Left ventricle myocardium inferior (tissue), 1 donor: ENCODE results near the gene RNPEPL1. TPM values are rescaled to one million over a fixed set of nuclear protein-coding genes. Genes with fewer than 3 reads are reported as not detected.

Source experiments
- DNase-seq: peaks from one replicate; pipeline ENCODE4 v3.0.0-alpha.2; 2020
- H3K27ac ChIP-seq: fragments of 200-600 bp; replicated peaks from 2 replicates; pipeline ENCODE4 v1.8.0; 2021
- H3K27me3 ChIP-seq: fragments of 200-600 bp; 2 replicates; pipeline ENCODE4 v1.8.0; 2021; ENCODE audit warnings: low read depth
- H3K36me3 ChIP-seq: fragments of 200-600 bp; 2 replicates; pipeline ENCODE4 v1.8.0; 2021
- H3K4me1 ChIP-seq: fragments of 200-600 bp; 2 replicates; pipeline ENCODE4 v1.8.0; 2021
- H3K4me3 ChIP-seq: fragments of 200-600 bp; 2 replicates; pipeline ENCODE4 v1.8.0; 2021; ENCODE audit warnings: mild to moderate bottlenecking, moderate library complexity
- H3K9me3 ChIP-seq: fragments of 200-600 bp; replicated peaks from 2 replicates; pipeline ENCODE4 v1.8.0; 2021
- intact Hi-C: fragments of 100-400 bp; cut with micrococcal nuclease; formaldehyde crosslinking; loops from one replicate; pipeline ENCODE4 v1.11.0; 2022
- long read RNA-seq: library from polyadenylated mRNA; unstranded; transcript quantifications from one replicate; pipeline ENCODE4 v2.0.0, GENCODE V29; 2021
- total RNA-seq: library from RNA; stranded (reverse); fragmentation: NEBNext Ultra II Directional; extraction: Animal tissue kit (Norgen Biotek cat#: 25700); gene quantifications from one replicate; pipeline ENCODE4 v1.2.1, GENCODE V29; 2021
- TF ChIP-seq, protein P1 (sequence below): fragments of 200-600 bp; IDR thresholded peaks from 2 replicates; pipeline ENCODE4 v1.8.0; 2021; ENCODE audit warnings: antibody characterized with exemption, mild to moderate bottlenecking, borderline replicate concordance
- donor health status: DM: no; HTN: yes; CAD: no; lungs with severe emphysema.

Gene RNPEPL1, protein sequence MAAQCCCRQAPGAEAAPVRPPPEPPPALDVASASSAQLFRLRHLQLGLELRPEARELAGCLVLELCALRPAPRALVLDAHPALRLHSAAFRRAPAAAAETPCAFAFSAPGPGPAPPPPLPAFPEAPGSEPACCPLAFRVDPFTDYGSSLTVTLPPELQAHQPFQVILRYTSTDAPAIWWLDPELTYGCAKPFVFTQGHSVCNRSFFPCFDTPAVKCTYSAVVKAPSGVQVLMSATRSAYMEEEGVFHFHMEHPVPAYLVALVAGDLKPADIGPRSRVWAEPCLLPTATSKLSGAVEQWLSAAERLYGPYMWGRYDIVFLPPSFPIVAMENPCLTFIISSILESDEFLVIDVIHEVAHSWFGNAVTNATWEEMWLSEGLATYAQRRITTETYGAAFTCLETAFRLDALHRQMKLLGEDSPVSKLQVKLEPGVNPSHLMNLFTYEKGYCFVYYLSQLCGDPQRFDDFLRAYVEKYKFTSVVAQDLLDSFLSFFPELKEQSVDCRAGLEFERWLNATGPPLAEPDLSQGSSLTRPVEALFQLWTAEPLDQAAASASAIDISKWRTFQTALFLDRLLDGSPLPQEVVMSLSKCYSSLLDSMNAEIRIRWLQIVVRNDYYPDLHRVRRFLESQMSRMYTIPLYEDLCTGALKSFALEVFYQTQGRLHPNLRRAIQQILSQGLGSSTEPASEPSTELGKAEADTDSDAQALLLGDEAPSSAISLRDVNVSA
- 80.1 TPM for total RNA-seq
- long read RNA-seq, full-length matches to known transcripts = 214 of 357 reads
- long read RNA-seq, partial matches to known transcripts = 43 of 357 reads
- long read RNA-seq, other reads (novel, unspliced or antisense) = 100 of 357 reads

DNA sequence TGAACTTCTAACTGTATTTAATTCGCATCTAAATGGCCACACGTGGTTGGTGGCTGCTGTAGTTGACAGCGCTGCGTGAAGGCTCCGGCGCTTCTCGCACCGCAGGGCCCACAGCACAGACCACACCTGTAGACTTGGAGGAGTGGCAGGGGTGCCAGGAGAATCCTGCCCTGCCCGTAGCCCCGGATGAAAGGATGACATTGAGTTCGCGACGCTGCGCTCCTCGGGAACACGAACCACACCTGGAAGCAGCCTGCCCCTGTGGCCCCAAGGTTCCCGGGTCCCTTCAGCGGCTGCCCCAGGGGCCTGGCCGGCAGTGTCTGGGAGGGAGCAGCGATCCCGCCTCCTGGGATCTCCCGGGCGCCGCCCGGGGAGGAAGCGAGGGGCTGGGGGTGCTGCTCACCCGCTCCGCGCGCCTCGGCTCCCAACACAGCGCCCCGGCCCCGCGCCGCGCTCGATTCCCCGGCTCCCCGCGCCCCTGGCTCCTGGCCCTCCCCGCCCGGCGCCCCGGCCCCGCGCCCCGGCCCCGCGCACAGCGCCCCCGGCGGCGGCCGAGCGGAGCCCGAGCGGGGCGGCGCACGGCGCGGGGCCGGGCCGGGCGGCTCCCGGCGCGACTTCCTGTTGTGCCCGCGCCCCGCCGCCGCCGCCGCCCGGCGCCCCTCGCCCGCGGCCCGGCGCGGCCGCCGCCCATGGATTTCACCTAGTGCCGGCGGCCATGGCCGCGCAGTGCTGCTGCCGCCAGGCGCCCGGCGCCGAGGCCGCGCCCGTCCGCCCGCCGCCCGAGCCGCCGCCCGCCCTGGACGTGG is at the start of gene RNPEPL1:
RNPEPL1 (plus strand) TSS at position 613 of the 806 bp plus-strand sequence; CDS start at position 716, 103 bp downstream.
- no peaks in the 10 kb centered on the region for H3K9me3 ChIP-seq
- H3K36me3 ChIP-seq = peaks cover 5% of the 10 kb centered on the region
- peak within 1 kb of the TSS; percentile 96 for H3K27ac ChIP-seq
- H3K4me3 ChIP-seq = peak within 1 kb of the TSS; percentile 92
- H3K27me3 ChIP-seq = no peaks in the 10 kb centered on the region
- TF ChIP-seq, protein P1, sequence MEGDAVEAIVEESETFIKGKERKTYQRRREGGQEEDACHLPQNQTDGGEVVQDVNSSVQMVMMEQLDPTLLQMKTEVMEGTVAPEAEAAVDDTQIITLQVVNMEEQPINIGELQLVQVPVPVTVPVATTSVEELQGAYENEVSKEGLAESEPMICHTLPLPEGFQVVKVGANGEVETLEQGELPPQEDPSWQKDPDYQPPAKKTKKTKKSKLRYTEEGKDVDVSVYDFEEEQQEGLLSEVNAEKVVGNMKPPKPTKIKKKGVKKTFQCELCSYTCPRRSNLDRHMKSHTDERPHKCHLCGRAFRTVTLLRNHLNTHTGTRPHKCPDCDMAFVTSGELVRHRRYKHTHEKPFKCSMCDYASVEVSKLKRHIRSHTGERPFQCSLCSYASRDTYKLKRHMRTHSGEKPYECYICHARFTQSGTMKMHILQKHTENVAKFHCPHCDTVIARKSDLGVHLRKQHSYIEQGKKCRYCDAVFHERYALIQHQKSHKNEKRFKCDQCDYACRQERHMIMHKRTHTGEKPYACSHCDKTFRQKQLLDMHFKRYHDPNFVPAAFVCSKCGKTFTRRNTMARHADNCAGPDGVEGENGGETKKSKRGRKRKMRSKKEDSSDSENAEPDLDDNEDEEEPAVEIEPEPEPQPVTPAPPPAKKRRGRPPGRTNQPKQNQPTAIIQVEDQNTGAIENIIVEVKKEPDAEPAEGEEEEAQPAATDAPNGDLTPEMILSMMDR = no peak
- DNase-seq = peak; percentile 54
- intact Hi-C loops = no loop called here
- H3K4me1 ChIP-seq = peaks cover 56% of the 10 kb centered on the region

DNA sequence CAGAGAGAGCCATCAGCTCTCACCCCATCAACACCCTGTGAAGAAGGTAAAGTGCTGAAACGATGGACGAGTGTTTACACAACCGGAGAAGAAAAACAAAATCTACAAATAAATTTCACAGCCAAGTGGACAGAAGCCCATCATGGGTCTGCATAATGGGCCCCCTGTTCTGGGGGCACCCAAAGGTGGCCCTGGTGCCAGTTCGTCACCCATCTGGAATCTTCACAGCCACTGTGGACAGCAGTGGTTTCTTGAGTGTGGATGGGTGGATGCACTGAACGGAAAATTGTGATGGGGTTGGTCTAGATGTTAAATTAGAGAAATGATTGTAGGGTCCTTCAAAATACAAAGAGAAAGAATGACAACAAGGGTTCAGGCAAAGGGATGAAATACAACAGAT is 49.3 kb upstream of the RNPEPL1 start:
- TF ChIP-seq, protein P1 = no peak
- intact Hi-C loops = no loop called here
- peaks cover 5% of the 10 kb centered on the region for H3K9me3 ChIP-seq
- H3K4me1 ChIP-seq = peaks cover 16% of the 10 kb centered on the region
- H3K27ac ChIP-seq = no peak overlapping the region
- H3K27me3 ChIP-seq = peaks cover 26% of the 10 kb centered on the region
- no peak overlapping the region for H3K4me3 ChIP-seq
- DNase-seq = no peak
- H3K36me3 ChIP-seq = peaks cover 23% of the 10 kb centered on the region

DNA sequence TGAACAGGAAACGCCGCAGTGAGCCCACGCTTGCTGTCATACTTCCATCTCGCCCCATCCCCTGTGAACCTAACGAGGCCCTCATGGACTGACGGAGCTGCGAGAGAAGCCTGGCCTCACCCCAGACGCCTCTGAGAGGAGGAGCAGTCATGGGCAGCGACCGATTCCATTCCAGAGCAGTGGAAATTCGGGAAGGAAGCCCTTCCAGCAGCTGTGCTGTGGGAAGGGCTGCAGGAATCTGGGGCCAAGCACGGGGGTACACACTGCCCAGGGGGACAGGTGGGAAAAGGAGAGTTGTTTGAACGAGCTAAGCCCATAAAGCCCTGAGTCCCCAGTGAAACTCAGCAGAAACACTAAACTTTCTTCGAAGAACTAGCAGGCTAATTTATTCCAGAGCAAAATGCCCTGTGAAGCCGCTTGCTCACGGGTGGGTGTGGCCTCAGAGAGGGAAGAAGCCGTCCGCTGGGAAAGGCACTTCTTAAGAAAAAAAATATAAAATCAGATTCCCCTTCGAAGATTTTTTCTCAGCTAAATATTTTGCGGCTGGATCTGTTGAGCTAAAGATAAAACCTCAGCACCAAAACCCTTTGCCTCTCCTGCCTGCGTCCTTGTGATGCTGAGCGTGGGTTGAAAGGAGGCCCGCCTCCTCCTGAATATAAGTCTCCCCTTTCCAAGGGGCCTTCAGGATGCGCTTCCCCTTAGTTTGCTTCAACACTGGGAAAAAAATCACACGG is 48.7 kb upstream of the RNPEPL1 start:
- Histone ChIP-seq H3K27me3 (peaks cover 26% of the 10 kb centered on the region), H3K36me3 (peaks cover 29% of the 10 kb centered on the region), H3K4me1 (peaks cover 14% of the 10 kb centered on the region), H3K9me3 (peaks cover 5% of the 10 kb centered on the region), H3K4me3 (peak overlapping the region; percentile 40), H3K27ac (no peak overlapping the region)
- TF ChIP-seq, protein P1 = no peak
- intact Hi-C loops = no loop called here
- no peak for DNase-seq

DNA sequence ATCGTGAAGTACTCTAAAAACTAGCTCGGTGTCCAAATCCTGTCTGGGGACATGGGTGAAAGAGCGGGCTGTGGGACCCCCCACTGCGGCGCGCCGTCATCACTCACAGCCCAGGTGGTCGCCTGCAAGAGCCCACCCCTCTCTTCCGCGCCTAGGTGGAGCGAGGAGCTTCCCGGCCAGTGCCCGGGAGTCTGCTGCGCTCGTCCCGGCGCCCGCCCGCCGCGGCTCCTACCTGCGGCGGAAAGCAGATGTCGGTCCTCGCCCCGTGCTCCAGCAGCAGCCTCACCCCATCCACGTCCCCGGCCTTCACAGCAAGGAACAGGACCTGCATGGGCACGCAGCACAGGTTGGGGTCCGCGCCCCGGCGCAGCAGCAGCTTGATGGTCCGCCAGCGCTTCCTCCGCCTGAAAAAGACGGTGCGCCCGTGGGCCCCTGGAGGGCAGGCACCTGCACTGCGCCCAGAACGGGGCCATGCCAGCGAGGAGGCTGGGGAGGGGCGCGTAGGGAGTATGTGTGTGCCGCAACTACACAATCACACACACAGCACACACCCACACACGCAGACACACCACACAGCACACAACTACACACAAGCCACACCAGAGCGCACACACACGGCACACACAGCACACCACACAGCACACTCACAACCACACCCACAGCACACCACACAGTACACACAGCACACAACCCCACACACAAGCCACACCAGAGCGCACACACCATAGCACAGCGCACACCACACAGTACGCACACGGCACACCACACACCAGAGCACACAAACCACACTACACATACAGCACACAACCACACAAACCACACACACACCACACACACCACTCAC is 47.9 kb upstream of the RNPEPL1 start:
- Histone ChIP-seq H3K4me1 (peaks cover 14% of the 10 kb centered on the region), H3K27ac (no peak overlapping the region), H3K9me3 (peaks cover 5% of the 10 kb centered on the region), H3K4me3 (no peak overlapping the region), H3K27me3 (peaks cover 26% of the 10 kb centered on the region), H3K36me3 (peaks cover 37% of the 10 kb centered on the region)
- TF ChIP-seq, protein P1 = no peak
- DNase-seq = no peak
- intact Hi-C loops = no loop called here
